Stimulated activated CD8-positive, alpha-beta memory T cell treated with anti-CD3 and anti-CD28 coated beads, Interleukin-7, amount 100 ng/mL, for 4 hours (primary cell): ENCODE data around the gene GNG7.
"Not testable (repeated sequence)": the region's sequence is repeated elsewhere in the genome, so short reads cannot be mapped to it uniquely, and the experiment has no call there.

Source experiments
- DNase-seq, 2 donors: peaks; one replicate each; pipeline ENCODE4 v3.0.0-alpha.2; 2020; ENCODE audit warnings: low read depth in 2 of 2

The GNG7 gene

DNA sequence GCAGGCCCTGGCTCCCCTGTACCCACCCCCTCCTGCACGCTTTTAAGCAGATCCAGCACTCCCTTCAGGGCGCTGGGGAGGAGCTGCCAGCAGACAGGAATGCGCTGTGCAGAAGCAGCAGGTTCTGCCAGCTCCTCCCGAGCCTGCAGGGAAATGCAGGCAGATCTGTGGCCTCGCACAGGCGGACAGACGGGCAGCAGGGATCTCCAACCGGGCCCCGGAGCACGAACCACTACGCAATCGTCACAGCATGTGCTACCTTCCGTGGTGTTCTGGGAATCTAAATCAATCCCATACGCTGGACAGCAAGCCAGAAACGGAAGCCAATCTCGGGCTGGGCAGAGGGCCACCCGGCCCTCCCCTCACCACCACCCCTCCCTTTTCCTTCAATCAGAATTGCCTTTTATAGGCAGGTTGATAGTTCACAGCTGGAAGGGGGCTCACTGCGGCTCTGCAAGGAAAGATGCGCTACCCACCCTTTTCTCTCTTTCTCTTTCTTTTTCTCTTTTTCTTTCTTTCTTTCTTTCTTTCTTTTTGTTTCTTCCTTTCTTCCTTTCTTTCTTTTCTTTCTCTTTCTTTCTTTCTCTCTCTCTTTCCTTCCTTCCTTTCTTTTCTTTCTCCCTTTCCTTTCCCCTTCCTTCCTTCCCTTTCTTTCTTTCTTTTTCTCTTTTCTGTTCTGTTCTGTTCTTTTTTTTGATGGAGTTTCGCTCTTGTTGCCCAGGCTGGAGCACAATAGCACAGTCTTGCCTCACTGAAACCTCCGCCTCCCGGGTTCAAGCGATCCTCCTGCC lies 99.9 kb downstream of the GNG7 start:
- no peak for DNase-seq

- no peak for DNase-seq
These were observed 101.3 kb downstream of the GNG7 start for GRCh38 chr19:2600914-2601870.

DNA sequence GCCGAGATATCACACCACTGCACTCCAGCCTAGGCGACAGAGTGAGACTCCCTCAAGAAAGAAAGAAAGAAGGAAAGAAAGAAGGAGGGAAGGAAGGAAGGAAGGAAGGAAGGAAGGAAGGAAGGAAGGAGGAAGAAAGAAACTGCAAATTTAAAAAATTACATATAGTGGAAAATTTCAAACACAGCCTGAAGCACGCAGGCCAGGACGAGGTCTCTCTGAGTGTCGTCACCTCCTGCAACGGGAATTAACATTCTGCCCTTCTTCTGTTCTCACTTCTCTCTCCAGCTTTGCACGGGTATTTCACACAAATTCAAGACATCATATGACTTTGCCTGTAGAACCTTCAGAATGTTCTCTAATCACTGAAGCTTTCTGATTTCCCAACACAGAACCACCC lies 108.2 kb downstream of the GNG7 start:
- DNase-seq, result no peak

GRCh38 chr19:2592824-2593223 lies 109.7 kb downstream of the GNG7 start:
- DNase-seq, result no peak

GRCh38 chr19:2591537-2592291 lies 110.8 kb downstream of the GNG7 start:
- DNase-seq, result no peak

DNA sequence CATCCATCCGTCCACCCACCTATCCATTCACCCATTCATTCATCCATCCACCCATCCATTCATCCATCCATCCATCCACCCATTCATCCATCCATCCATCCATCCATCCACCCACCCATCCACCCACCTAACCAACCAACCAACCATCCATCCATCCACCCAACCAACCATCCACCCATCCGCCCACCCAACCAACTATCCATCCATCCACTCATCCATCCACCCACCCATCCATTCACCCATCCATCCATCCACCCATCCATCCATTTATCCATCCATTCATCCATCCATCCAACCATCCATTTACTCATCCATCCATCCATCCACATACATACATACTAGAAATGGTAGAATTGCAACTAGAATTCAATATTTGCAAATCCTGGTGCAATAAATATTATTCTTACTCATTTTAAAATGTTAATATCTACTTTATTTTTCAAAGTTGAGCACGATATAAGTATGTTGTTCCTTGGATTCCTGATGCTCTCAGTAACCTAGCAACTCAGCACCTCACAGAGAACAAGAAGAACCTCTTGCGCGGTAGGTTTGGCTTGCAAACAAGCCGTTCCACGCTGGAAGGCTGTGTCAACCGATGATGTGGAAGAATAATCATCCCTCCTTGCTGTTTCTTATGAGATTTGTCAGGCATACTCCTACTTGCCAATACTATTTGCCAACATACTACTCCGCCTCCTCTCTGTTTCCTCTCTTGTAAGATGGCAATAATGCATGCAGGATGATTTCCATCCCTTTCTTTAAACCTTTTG lies 111.7 kb downstream of the GNG7 start:
- no peak for DNase-seq

- DNase-seq, result no peak
These were observed 113.1 kb downstream of the GNG7 start for GRCh38 chr19:2589441-2589840.

DNA sequence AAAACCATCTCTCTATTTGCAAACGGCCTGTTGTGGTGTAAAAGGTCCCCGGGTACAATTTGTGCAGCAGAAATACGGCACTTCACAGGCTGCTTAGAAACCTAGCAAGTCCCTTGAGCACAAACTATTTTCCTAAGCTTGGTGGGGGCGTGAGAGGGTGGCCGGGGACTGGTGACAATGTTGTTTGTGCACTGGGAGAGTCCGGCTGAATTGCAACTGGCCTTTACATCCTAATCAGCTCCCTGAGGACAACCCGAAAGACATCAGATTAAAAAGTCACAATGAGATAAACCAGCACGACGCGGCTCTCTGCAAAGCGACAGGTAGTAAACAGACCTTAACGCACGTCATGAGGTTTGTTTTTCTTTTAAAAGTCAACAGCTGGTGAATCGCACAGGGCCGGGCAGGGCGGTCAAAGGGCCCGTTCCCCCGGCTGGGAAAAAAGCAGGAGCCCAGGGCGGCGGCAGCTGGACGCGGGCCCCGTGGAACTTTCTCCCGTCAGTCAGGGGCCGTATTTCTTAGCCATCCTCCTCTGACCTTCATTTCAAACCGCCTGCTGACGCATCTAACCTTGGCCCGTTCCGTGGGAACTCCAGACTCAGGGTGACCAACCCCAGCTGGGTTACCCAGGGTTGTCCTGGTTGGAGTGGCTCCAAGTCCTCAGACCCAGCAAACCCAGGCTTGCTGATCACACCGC lies 114.3 kb downstream of the GNG7 start:
- DNase-seq, result no peak

DNA sequence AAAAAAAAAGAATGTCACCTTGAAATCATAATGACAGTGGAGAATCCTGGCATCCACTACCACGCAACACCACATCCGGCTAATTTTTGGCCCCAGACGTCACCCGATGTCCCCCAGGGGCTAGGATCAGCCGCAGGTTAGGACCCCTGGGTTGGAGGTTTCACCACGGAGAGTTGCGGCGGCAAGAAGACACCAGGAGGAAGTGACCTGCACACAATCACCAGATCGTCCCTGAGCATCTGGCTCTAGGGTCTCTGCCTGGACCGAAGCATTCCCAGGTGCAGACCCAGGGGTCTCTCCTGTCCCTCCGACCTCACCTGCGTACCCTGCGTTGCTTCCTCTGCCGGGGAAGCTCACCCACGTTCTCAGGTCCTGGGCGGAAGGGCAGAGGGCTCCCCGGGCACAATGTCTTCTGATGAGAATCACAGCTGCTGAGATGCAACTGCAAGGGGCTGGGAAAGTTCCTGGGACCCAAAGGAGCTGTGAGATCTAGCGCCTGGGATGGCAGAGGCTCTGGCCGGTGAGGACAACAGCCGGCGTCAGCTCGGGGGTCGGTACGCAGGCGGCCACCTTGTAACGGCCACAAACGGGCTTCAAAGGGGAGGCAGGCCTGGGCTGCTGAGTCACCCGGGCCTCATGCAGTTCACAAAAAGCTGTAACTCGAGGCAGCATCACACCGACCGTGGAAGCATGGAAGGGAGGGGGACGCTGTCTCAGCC lies 115.3 kb downstream of the GNG7 start:
- no peak for DNase-seq

GRCh38 chr19:2586196-2586595 lies 116.3 kb downstream of the GNG7 start:
- DNase-seq, result no peak

DNA sequence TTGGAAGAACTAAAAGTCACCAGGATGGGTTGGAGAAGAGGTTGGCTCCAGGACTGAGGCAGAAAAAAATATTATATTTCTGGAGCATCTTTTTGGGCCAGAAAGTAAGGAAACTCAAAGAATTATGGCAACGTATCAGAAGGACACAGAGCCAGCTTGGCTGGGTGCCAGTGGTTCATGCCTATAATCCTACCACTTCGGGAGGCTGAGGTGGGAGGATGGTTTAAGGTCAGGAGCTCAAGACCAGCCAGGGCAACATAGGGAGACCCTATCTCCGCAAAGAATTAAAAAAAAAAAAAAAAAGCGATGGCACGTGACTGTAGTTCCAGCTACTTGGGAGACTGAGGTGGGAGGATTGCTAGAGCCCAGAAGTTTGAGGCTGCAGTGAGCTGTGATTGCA lies 118.5 kb downstream of the GNG7 start:
- DNase-seq, result no peak

DNA sequence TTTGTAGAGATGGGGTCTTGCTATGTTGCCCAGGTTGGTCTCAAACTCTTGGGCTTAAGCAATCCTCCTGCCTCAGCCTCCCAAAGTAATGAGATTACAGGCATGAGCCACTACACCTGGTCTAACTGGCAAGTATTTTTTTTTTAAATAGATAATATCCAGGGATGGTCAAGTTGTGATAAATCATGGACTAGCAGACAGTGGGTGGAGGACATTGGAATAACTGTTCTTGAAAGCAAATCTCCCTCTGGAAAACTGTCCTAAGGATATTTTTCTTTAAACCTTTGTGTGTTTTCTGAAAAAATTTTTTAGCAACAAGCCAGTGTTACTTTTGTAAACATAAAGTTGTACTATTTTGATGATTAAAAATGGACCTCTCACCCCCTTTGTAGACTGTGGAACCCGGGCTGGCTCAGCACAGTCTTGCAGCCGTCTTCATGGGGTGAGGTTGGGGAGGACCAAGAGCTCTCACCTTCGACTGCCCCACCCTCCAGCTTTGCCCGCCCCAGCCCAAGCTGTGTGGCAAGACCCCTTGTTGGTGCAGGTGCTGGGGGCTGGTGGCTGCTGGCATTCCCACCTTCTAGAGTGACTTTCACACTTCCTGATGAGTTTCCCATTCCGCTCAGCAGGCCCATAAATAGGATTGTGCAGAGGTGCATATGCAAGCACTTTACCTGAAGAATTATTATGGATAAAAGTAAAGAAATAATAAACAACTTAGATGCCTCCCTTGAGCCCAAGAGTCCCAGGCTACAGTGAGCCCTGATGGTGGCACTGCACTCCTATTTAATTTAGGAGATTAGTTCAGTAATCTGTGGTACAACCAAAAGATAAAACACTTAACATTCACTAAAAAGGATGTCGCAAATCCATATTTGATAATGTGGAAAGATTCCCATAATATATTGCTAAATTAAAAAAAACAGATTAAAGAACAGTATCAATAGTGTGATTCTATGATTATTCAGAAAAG lies 119.2 kb downstream of the GNG7 start:
- DNase-seq, result no peak

DNA sequence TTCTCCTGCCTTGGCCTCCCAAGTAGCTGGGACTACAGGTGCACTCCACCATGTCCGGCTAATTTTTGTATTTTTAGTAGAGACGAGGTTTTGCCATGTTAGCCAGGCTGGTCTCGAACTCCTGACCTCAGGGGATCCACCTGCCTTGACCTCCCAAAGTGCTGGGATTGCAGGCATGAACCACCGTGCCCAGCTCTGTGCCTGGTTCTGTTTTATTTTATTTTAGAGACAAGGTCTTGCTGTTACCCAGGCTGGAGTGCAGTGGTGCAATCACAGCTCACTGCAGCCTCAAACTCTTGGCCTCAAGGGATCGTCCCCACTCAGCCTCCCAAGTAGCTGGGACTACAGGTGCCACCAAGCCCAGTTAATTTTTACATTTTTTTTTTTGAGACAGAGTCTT lies 122.1 kb downstream of the GNG7 start:
- not testable (repeated sequence) for DNase-seq

GRCh38 chr19:2579678-2580280 lies 122.7 kb downstream of the GNG7 start:
- no peak for DNase-seq

DNA sequence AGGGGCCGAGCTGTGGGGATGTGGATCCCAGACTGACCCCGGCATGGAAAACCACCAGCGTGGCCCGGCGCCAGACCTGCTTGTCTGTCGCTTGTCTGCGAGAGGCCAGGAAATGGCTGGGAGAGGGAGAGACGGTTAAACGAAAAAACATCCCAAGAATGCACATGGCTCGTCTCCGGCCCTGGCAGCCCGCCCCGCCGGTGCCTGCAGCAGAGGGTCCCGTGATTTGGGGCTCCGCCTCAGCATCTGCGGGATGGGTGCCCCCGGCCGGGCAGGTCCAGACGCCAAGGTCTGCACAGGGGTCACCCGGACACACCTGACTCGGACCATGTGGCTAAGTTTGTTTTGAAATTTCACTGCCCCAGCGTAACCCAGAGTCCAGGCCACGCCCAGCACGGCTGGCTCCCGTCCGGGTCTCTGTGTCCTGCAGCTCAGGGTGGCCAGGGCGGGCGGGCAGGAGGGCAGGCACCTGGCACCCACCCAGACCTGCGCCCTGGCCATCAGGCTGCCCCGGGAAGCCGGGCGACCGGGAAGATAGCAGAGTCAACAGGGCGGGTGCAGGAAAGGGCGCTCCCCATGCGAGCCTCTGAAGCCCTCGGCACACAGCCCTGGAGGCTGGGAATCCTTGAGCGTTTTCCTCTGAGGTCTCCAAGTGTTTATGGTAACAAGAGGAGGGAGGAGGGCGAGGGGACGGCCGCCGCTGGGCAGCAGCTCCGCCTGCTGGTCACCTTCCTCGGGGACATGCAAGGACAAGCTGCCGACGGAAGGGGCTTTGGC lies 123.4 kb downstream of the GNG7 start:
- peak; percentile 39 to 51 for DNase-seq

DNA sequence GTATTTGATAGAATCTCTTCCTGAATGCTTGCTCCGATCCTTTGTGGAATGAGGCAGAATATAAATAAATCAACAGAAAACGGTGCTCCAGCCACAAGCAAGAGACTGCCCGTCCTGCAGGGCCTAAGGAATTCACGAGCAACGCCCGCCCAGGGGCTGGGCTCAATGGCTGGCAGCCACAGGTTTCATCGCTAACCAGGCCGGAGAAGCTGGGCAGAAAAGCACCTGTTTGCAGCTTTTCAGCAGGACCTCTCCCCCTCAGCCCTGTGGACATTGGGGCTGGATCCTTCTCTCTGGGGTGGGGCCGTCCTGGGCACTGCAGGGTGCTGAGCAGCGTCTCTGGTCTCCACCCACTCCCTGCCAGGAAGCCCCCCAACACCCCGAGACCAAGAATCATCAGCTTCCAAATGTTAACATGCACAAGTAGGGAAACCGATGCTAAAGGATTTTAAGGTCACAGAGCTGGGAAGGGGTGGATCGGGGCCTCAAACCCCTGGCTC lies 124.1 kb downstream of the GNG7 start:
- no peak for DNase-seq

GRCh38 chr19:2577722-2578335 lies 124.7 kb downstream of the GNG7 start:
- DNase-seq, result no peak
